Subcutaneous abdominal adipose tissue (tissue), 5 donors: ENCODE data around the gene RIT2.
"Not testable (repeated sequence)": the region's sequence is repeated elsewhere in the genome, so short reads cannot be mapped to it uniquely, and the experiment has no call there.

Source experiments
- H3K27ac ChIP-seq: one replicate; pipeline ENCODE4 v1.7.0; 2013; ENCODE audit warnings: low read depth, mild to moderate bottlenecking, inconsistent platforms, low read length, moderate library complexity
- H3K27me3 ChIP-seq, 5 donors: one replicate each; pipeline ENCODE4 v1.7.0; 2013; ENCODE audit warnings: low read length in 5 of 5, inconsistent platforms in 1 of 5; ENCODE audit not compliant: control insufficient read depth in 5 of 5, insufficient read depth in 4 of 5
- H3K36me3 ChIP-seq, 5 donors: one replicate each; pipeline ENCODE4 v1.7.0; 2013; ENCODE audit warnings: low read length in 5 of 5; ENCODE audit not compliant: control insufficient read depth in 5 of 5, insufficient read depth in 5 of 5
- H3K4me1 ChIP-seq, 5 donors: one replicate each; pipeline ENCODE4 v1.7.0; 2013; ENCODE audit warnings: low read length in 5 of 5, mild to moderate bottlenecking in 3 of 5, moderate library complexity in 1 of 5; ENCODE audit not compliant: control insufficient read depth in 5 of 5, insufficient read depth in 5 of 5
- H3K4me3 ChIP-seq, 5 donors: one replicate each; pipeline ENCODE4 v1.7.0; 2013; ENCODE audit warnings: low read length in 5 of 5, low read depth in 1 of 5
- H3K9ac ChIP-seq, 5 donors: one replicate each; pipeline ENCODE4 v1.7.0; 2013; ENCODE audit warnings: low read length in 5 of 5, mild to moderate bottlenecking in 4 of 5, moderate library complexity in 3 of 5
- H3K9me3 ChIP-seq, 5 donors: one replicate each; pipeline ENCODE4 v1.7.0; 2013; ENCODE audit warnings: low read length in 5 of 5; ENCODE audit not compliant: control insufficient read depth in 5 of 5
- donor health status: healthy.
- donor health status: healthy.
- donor health status: healthy.
- donor health status: healthy.
- donor health status: healthy.

Gene RIT2

GRCh38 chr18:42742474-42742873 is 373.0 kb downstream of the RIT2 start:
- no peak overlapping the region for H3K9ac ChIP-seq
- H3K4me1 ChIP-seq = no peaks in the 10 kb centered on the region
- H3K27me3 ChIP-seq = peaks cover 0 to 2% (median 0%) of the 10 kb centered on the region in 5 donors
- no peak overlapping the region for H3K4me3 ChIP-seq
- H3K9me3 ChIP-seq = no peaks in the 10 kb centered on the region
- no peak overlapping the region for H3K27ac ChIP-seq
- no peaks in the 10 kb centered on the region for H3K36me3 ChIP-seq

- not testable (repeated sequence) for H3K9ac ChIP-seq, H3K36me3 ChIP-seq, H3K27me3 ChIP-seq, H3K4me1 ChIP-seq, H3K27ac ChIP-seq, H3K4me3 ChIP-seq, H3K9me3 ChIP-seq
Measured at GRCh38 chr18:42741805-42742347, 373.6 kb downstream of the RIT2 start.

GRCh38 chr18:42741299-42741698 is 374.2 kb downstream of the RIT2 start:
- not testable (repeated sequence) for H3K4me3 ChIP-seq, H3K9me3 ChIP-seq, H3K4me1 ChIP-seq, H3K9ac ChIP-seq, H3K27ac ChIP-seq, H3K36me3 ChIP-seq, H3K27me3 ChIP-seq

- Histone ChIP-seq H3K9ac (no peak overlapping the region), H3K27ac (no peak overlapping the region), H3K4me3 (no peak overlapping the region), H3K36me3 (no peaks in the 10 kb centered on the region), H3K4me1 (no peaks in the 10 kb centered on the region), H3K9me3 (no peaks in the 10 kb centered on the region), H3K27me3 (no peaks in the 10 kb centered on the region)
Measured at GRCh38 chr18:42736074-42736473, 379.4 kb downstream of the RIT2 start.

GRCh38 chr18:42734520-42734919 is 381.0 kb downstream of the RIT2 start:
- Histone ChIP-seq H3K9me3 (no peaks in the 10 kb centered on the region), H3K9ac (no peak overlapping the region), H3K36me3 (no peaks in the 10 kb centered on the region), H3K4me3 (no peak overlapping the region), H3K27ac (no peak overlapping the region), H3K27me3 (no peaks in the 10 kb centered on the region), H3K4me1 (peaks cover 0 to 4% (median 0%) of the 10 kb centered on the region in 5 donors)

- Histone ChIP-seq H3K9ac (no peak overlapping the region), H3K4me3 (no peak overlapping the region), H3K27me3 (no peaks in the 10 kb centered on the region), H3K4me1 (peaks cover 0 to 11% (median 0%) of the 10 kb centered on the region in 5 donors), H3K36me3 (no peaks in the 10 kb centered on the region), H3K27ac (no peak overlapping the region), H3K9me3 (no peaks in the 10 kb centered on the region)
Measured at GRCh38 chr18:42730272-42730671, 385.2 kb downstream of the RIT2 start.

- H3K4me3 ChIP-seq = no peak overlapping the region
- H3K9ac ChIP-seq = no peak overlapping the region
- H3K27ac ChIP-seq = no peak overlapping the region
- no peaks in the 10 kb centered on the region for H3K27me3 ChIP-seq
- H3K9me3 ChIP-seq = no peaks in the 10 kb centered on the region
- no peaks in the 10 kb centered on the region for H3K36me3 ChIP-seq
- H3K4me1 ChIP-seq = no peaks in the 10 kb centered on the region
Measured at GRCh38 chr18:42719221-42719620, 396.3 kb downstream of the RIT2 start.

- Histone ChIP-seq H3K27me3 (no peaks in the 10 kb centered on the region), H3K27ac (no peak overlapping the region), H3K36me3 (no peaks in the 10 kb centered on the region), H3K4me1 (peaks cover 0 to 3% (median 0%) of the 10 kb centered on the region in 5 donors), H3K4me3 (no peak overlapping the region), H3K9ac (no peak overlapping the region), H3K9me3 (no peaks in the 10 kb centered on the region)
Measured at GRCh38 chr18:42712065-42712464, 403.4 kb downstream of the RIT2 start.

- Histone ChIP-seq H3K36me3 (no peaks in the 10 kb centered on the region), H3K27ac (no peak overlapping the region), H3K27me3 (no peaks in the 10 kb centered on the region), H3K4me1 (peaks cover 0 to 3% (median 0%) of the 10 kb centered on the region in 5 donors), H3K4me3 (no peak overlapping the region), H3K9me3 (no peaks in the 10 kb centered on the region), H3K9ac (no peak overlapping the region)
Measured at GRCh38 chr18:42707080-42707479, 408.4 kb downstream of the RIT2 start.

- no peaks in the 10 kb centered on the region for H3K27me3 ChIP-seq
- peaks cover 0 to 3% (median 0%) of the 10 kb centered on the region in 5 donors for H3K4me1 ChIP-seq
- H3K27ac ChIP-seq = no peak overlapping the region
- no peaks in the 10 kb centered on the region for H3K9me3 ChIP-seq
- no peaks in the 10 kb centered on the region for H3K36me3 ChIP-seq
- no peak overlapping the region for H3K9ac ChIP-seq
- H3K4me3 ChIP-seq = no peak overlapping the region
Measured at GRCh38 chr18:42706618-42707017, 408.9 kb downstream of the RIT2 start.
